Smooth muscle cell (in vitro differentiated cells): ENCODE data around the gene ELOB. TPM values are rescaled to one million over a fixed set of nuclear protein-coding genes. Genes with fewer than 3 reads are reported as not detected.

Experiments
- DNase-seq: peaks from one replicate; lab custom pipeline; 2025; ENCODE audit not compliant: unreplicated experiment; lab: John Stamatoyannopoulos, UW
- H2AFZ ChIP-seq: fragments of 200-600 bp; sonication (generic); 2 replicates; pipeline ENCODE4 v1.6.0; 2016; ENCODE audit warnings: antibody characterized with exemption, low read depth, mild to moderate bottlenecking
- H3F3A ChIP-seq: fragments of 200-600 bp; sonication (generic); 2 replicates; pipeline ENCODE4 v1.6.0; 2017; ENCODE audit warnings: antibody characterized with exemption, low read depth
- H3K27ac ChIP-seq: fragments of 200-600 bp; sonication (generic); 2 replicates; pipeline ENCODE4 v1.5.1; 2016; ENCODE audit warnings: low read depth, mild to moderate bottlenecking
- H3K27me3 ChIP-seq: fragments of 200-600 bp; sonication (generic); 2 replicates; pipeline ENCODE4 v1.6.1; 2016; ENCODE audit warnings: low read depth, mild to moderate bottlenecking
- H3K36me3 ChIP-seq: fragments of 200-600 bp; sonication (generic); 2 replicates; pipeline ENCODE4 v1.5.1; 2016; ENCODE audit warnings: low read depth
- H3K4me1 ChIP-seq: fragments of 200-600 bp; sonication (generic); 2 replicates; pipeline ENCODE4 v1.5.1; 2016; ENCODE audit warnings: low read depth
- H3K4me2 ChIP-seq: fragments of 200-600 bp; sonication (generic); 2 replicates; pipeline ENCODE4 v1.6.0; 2016; ENCODE audit warnings: mild to moderate bottlenecking
- H3K4me3 ChIP-seq: fragments of 200-600 bp; sonication (generic); 2 replicates; pipeline ENCODE4 v1.5.1; 2016; ENCODE audit warnings: mild to moderate bottlenecking
- H3K79me2 ChIP-seq: fragments of 200-600 bp; sonication (generic); 2 replicates; pipeline ENCODE4 v1.6.0; 2016; ENCODE audit warnings: low read depth, mild to moderate bottlenecking
- H3K9ac ChIP-seq: fragments of 200-600 bp; sonication (generic); 2 replicates; pipeline ENCODE4 v1.6.0; 2016; ENCODE audit warnings: low read depth
- H3K9me3 ChIP-seq: fragments of 200-600 bp; sonication (generic); replicated peaks from 2 replicates; pipeline ENCODE4 v1.5.1; 2016; ENCODE audit warnings: low read depth
- H4K20me1 ChIP-seq: fragments of 200-600 bp; sonication (generic); 2 replicates; pipeline ENCODE4 v1.6.0; 2016; ENCODE audit warnings: low read depth
- CTCF ChIP-seq: fragments of 200-600 bp; sonication (generic); IDR thresholded peaks from 2 replicates; pipeline ENCODE4 v1.5.1; 2017; ENCODE audit warnings: borderline replicate concordance, mild to moderate bottlenecking, antibody characterized with exemption; ENCODE audit not compliant: insufficient read depth, poor library complexity, severe bottlenecking
- WGBS: methylation state at CpG from one replicate; pipeline ENCODE4 v1.1.7; 2016; ENCODE audit warnings: low lambda C conversion rate; 5-methylcytosine and 5-hydroxymethylcytosine counted together
- polyA plus RNA-seq: library from polyadenylated mRNA; unstranded; fragments of >200 nt; fragmentation: Nextera tagmentation; extraction: Ambion mirVana; gene quantifications from 2 replicates; pipeline ENCODE4 v1.2.1, GENCODE V29; 2016
- total RNA-seq: library from RNA; depleted of rRNA; stranded (reverse); fragments of >200 nt; gene quantifications from 2 replicates; pipeline ENCODE4 v1.2.3, GENCODE V29; 2014

Gene ELOB
- total and polyA plus RNA-seq, 2 experiments from 2014 or later: 709 to 1,090 TPM

GRCh38 chr16:2824626-2825025 is 47.5 kb upstream of the ELOB start:
- Histone ChIP-seq H3K4me2 (no peak overlapping the region), H4K20me1 (no peaks in the 10 kb centered on the region), H3K4me3 (no peak overlapping the region), H3K27me3 (no peaks in the 10 kb centered on the region), H3K4me1 (no peaks in the 10 kb centered on the region), H3K27ac (no peak overlapping the region), H3K36me3 (no peaks in the 10 kb centered on the region), H3K9me3 (no peaks in the 10 kb centered on the region), H3K9ac (no peak overlapping the region), H2AFZ (no peak overlapping the region), H3K79me2 (no peaks in the 10 kb centered on the region), H3F3A (no peaks in the 10 kb centered on the region)
- TF ChIP-seq CTCF: no peak
- DNase-seq: no peak
- 91% methylated on average over 10 of the region's 10 CpGs for WGBS

- Histone ChIP-seq H3K4me2 (no peak overlapping the region), H3K4me1 (no peaks in the 10 kb centered on the region), H3K9ac (no peak overlapping the region), H3K9me3 (no peaks in the 10 kb centered on the region), H2AFZ (no peak overlapping the region), H3F3A (no peaks in the 10 kb centered on the region), H3K4me3 (no peak overlapping the region), H3K36me3 (no peaks in the 10 kb centered on the region), H3K79me2 (no peaks in the 10 kb centered on the region), H3K27ac (no peak overlapping the region), H4K20me1 (no peaks in the 10 kb centered on the region), H3K27me3 (no peaks in the 10 kb centered on the region)
- no peak for TF ChIP-seq CTCF
- 82% methylated on average over 4 of the region's 4 CpGs for WGBS
- no peak for DNase-seq
These were observed 45.4 kb upstream of the ELOB start for GRCh38 chr16:2822496-2822895.

- WGBS: 87% methylated on average over 8 of the region's 8 CpGs
- no peak overlapping the region for H3K9ac ChIP-seq
These were observed 45.0 kb upstream of the ELOB start for GRCh38 chr16:2822158-2822495.

More at GRCh38 chr16:2822158-2822495, 45.0 kb upstream of the ELOB start:
- H3K27me3 ChIP-seq: no peaks in the 10 kb centered on the region
- H4K20me1 ChIP-seq: no peaks in the 10 kb centered on the region
- no peak overlapping the region for H3K27ac ChIP-seq
- H3F3A ChIP-seq: no peaks in the 10 kb centered on the region
- no peaks in the 10 kb centered on the region for H3K36me3 ChIP-seq
- no peak overlapping the region for H2AFZ ChIP-seq
- no peaks in the 10 kb centered on the region for H3K79me2 ChIP-seq
- H3K4me1 ChIP-seq: no peaks in the 10 kb centered on the region
- no peak for TF ChIP-seq CTCF
- DNase-seq: no peak
- no peak overlapping the region for H3K4me3 ChIP-seq
- H3K4me2 ChIP-seq: no peak overlapping the region
- H3K9me3 ChIP-seq: no peaks in the 10 kb centered on the region
